Tibial nerve (tissue), 4 donors: ENCODE measurements around the gene FAS.

ENCODE experiments used
- CTCF ChIP-seq, 5 experiments: fragments of 200-600 bp in 3 of 5; fragments of 450-650 bp in 2 of 5; sonication (generic) in 3 of 5; IDR thresholded peaks; one replicate each; pipeline ENCODE4 v1.5.1; 2016 to 2019; ENCODE audit warnings: antibody characterized with exemption in 5 of 5, mild to moderate bottlenecking in 3 of 5, moderate library complexity in 2 of 5
- EP300 ChIP-seq, 2 donors: sonication (generic); formaldehyde crosslinking; IDR thresholded peaks; one replicate each; pipeline ENCODE4 v1.6.1; 2017; ENCODE audit warnings: antibody characterized with exemption in 2 of 2, mild to moderate bottlenecking in 1 of 2

DNA sequence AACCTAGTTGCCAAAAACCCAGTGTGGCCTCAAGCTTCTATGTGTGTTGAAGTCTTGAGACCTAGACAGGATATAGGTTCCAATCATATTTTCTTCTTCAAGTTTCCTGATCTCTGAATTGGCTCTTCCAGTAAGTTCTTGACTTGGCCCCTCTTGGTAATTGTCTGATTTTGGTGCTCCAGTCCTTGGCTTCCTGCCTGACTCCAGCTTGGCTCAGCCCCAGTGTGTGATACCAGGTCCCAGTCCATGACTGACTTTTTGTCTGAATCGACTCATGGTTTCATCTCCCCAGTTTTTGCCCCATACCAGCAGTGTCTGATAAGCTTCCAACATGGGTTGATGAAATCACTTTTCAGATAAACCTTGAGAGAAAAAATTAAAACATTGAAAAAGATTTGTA is 72.3 kb downstream of the FAS start:
- no peak for TF ChIP-seq CTCF (IDR thresholded peaks at IDR 0.05)
- no peak for TF ChIP-seq EP300 (IDR thresholded peaks at IDR 0.05)
